ENCODE measurements around the gene PRR22.
A peak's percentile ranks its signal among the peaks of the same experiment; 100 is the strongest.

Gene PRR22

DNA sequence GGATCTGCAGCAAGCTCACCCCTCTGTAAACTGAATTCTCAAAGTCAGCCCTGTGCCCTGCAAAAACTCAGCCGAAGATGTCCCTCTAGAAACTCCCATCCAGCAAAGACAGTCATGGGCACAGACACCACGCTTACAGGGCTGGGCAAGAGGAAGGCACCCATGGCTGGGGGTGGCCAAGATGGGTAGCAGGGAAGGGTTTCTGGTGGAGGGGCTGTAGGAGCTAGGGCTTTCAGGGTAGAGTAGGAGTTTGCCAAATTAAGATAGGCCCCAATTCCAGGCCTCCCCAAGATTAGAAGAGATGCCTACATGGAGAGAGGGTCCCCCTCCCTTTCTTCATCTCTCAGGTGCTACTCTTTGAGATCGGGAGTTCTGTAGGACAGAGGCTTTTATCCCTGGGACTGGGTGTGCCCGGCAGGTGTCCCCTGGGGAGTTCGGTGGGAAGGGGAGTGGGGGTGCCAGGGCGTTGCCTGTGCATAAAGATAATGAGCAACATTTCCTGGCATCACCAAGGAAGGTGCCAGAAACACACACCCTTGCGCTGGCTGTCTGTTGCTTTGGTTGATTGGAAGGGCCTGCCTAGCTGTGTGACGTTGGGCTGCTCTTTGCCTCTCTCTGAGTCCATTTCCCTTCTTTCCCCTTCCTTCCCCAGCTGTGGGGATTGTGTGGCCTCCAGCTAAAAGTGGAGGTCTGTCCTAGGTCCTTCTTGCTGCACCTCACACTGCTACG, 29.7 kb upstream of the PRR22 start:
- no peak for DNase-seq (ENCODE audit: low read depth)

DNA sequence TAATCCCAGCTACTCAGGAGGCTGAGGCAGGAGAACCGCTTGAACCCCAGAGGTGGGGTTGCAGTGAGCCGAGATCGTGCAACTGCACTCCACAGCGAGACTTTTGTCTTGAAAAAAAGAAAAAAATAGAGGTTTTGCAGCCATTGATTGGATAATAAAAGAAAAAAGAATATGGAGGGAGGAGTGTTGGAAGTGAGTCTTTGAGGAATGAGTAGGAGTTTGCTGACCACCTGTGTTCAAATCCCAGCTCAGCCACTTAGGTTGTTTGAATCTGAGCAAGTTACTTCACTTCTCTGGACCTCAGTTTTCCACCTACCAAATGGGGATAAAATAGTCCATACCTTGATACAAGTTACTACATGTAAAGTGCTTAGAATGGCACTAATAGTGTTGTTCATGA, 26.6 kb upstream of the PRR22 start:
- no peak for DNase-seq (ENCODE audit: low read depth)

DNA sequence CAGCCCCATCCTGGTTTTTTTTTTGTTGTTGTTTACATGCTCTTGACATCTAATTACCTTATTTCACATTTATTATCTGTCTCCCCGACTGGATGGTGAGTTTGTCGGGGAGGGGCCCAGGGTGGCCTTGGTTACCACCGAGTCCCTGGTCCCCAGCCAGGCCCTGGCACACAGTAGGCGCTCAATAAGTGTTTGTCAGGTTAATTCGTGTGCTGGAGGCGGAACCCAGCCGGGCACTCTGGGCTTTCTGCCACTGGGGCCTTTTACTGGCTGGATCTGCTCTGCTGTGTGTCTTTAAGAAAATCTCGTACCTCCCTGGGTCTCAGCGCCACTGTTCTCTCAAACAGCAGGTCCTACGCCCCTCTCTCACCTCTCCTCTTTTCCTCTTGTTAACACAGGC, 24.9 kb upstream of the PRR22 start:
- no peak for DNase-seq (ENCODE audit: low read depth)

GRCh38 chr19:5809053-5809452, 24.5 kb upstream of the PRR22 start:
- DNase-seq (ENCODE audit: low read depth), result no peak

DNA sequence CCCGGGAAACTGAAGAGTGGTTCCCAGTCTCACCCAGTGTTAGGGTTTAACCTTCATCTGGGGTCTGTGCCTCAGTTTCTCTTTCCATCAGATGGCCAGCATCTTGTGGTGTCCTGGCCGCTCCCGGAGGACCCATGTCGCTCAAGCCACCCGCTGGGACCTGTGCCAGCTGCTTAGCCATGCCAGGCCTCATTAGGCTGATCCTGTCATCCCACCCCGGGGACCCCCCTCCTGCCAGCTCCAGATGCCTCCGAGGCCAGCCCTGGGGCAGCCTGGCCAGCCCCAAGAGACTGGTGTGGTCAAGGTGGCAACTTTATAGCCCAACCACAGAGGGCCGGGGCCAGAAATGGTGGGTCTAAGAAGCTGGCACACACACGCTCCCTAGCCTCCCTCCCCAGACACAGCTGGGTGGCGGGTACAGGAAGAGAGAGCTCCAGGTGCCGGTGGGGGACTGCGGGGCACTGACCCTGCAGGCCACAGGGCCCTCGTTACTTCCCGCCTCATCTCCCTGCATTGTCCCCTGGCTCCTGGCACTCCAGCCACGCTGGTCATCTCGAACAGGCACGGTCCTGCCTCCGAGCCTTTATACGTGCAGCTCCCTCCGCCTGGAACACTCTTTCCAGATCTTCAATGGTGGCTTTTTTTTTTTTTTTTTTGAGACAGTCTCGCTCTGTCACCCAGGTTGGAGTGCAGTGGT, 23.7 kb upstream of the PRR22 start:
- no peak for DNase-seq (ENCODE audit: low read depth)

- DNase-seq (ENCODE audit: low read depth), result no peak
These were observed 22.4 kb upstream of the PRR22 start for GRCh38 chr19:5806905-5807304.

DNA sequence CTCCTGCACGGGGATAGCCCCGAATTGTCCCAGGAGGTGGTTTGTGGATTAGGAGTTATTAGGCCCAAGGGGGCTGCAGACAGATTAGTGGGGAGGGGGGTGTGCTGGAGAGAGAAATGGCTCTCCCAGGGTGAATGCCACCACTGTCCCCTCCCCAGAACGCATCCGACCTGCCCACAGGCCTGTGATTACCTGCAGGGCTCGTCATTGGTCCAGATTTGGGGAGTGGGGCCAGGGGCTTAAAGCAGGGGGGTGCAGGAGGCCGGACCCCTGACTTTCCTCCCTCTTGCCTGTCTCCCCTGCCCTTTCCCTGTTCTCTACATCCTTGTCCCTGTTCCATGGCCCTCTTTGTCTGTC, 21.6 kb upstream of the PRR22 start:
- no peak for DNase-seq (ENCODE audit: low read depth)

- DNase-seq (ENCODE audit: low read depth), result peak; percentile 45
These were observed 21.1 kb upstream of the PRR22 start for GRCh38 chr19:5805462-5806132.

- DNase-seq (ENCODE audit: low read depth), result peak; percentile 47
These were observed 20.2 kb upstream of the PRR22 start, which contains the start of gene NRTN for GRCh38 chr19:5804516-5805461. NRTN (plus strand) TSS chr19:5805067; CDS start chr19:5824166, 19,099 bp downstream.

DNA sequence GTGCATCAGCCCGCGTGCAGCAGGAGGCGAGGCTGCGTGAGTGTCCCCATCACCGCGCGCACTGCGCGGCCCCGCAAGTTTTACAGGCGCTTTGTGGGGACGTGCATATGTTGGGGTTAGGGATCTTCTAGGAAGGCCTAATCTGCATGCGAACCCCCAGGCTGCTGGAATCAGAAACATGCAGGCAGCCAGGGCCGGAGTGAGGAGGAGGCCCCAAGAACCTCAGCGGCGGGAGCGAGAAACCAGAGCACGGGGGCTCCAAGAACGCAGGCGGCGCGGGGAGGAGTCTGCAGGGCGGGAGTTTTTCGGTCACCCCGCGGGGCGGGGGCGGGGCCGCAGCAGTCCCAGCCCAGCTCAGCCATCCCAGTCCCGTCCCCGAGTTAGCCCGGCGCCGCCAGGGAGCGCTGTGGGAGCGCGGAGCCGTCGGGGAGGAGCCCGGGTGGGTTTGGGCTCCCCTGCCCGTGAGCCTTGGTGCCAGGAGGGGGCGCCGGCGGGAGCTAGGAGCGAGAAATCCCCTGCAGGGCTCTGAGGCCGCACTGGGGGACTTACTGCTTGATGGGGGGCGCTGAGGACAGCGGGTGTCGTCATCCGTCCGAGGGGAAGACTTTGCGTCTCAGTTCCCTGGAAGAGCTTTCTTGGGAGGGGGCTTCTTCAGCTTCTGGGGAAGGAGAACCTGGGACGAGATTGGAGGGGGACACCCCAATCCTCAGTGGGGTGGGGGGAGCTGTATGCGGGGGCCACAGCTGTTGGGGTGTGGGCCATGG, 19.4 kb upstream of the PRR22 start:
- peak; percentile 92 for DNase-seq (ENCODE audit: low read depth)

- DNase-seq (ENCODE audit: low read depth), result no peak
These were observed 18.9 kb upstream of the PRR22 start for GRCh38 chr19:5803441-5803751.

DNA sequence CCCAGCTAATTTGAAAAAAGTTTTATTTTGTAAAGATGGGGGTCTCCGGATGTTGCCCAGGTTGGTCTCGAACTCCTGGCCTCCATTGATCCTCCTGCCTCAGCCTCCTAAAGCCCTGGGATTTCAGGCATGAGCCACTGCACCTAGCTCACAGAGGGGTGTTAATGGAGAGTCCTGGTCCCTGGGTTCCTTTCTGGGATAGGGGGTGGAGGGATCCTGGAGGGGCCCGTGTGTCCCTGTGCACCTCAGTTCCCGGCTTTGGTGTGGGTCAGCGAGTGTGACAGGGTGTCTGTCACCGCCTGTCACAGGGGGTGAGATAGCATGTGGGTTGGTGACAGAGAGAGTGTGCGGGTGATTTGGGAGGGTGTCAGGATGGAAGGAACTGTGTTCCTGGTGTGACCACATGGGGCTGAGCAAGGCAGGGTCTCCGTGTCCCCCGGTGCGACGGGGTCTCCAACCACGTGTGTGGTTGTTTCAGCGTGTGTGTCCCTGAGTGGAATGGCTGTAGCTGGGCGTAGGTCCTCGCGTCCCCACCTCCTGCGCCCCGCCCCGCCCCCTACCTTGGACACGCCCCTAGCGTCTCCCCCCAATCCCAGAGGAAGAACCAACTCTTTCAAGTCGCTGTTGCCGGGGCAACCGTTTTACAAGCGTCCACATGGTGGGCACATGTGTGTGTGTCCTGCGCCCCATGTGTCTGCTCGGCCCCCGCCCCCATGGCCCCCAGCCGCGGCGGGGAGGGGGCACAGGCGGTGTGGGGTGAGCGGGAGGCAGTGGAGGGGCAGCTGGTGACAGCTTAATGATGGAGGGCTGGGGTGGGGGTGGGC, 17.5 kb upstream of the PRR22 start:
- no peak for DNase-seq (ENCODE audit: low read depth)

DNA sequence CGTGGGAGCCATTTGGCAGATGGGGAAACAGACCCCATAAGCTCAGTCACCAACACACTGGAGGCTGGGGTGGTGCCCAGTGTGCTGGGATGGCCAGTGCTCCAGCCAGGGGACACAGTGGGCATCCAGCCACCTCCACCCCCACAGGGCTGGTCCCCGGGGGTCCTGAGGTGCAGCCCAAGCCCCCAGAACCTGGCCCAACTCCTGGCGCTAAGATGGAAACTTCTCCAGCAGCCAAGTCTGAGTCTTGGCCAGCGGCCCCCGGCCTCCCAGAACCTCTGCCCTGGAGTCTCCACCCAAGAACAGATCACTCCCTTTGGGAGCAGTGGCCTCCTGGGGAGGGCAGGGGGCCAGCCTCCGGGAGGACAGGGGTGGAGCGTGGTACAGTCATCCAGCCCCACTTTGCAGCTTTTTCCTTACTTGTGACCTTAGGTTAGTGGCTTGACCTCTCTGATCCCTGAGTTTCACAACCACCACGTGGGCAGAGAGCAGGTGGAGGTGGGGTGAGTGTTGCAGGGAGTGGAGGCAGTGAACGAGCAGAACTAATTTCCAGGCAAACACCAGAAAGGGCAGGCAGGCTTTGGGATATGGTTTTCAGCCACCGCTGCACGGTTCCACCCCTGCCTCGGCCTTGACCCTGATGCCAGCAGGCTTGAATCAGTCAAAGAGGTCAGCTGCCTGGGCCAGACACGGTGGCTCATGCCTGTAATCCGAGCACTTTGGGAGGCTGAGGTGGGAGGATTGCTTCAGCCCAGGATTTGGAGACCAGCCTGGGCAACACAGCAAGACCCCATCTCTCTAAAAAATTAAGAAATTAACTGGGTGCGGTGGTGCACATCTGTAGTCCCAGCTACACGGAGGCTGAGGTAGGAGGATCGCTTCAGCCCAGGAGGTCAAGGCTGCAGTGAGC, 16.1 kb upstream of the PRR22 start:
- DNase-seq (ENCODE audit: low read depth), result no peak

DNA sequence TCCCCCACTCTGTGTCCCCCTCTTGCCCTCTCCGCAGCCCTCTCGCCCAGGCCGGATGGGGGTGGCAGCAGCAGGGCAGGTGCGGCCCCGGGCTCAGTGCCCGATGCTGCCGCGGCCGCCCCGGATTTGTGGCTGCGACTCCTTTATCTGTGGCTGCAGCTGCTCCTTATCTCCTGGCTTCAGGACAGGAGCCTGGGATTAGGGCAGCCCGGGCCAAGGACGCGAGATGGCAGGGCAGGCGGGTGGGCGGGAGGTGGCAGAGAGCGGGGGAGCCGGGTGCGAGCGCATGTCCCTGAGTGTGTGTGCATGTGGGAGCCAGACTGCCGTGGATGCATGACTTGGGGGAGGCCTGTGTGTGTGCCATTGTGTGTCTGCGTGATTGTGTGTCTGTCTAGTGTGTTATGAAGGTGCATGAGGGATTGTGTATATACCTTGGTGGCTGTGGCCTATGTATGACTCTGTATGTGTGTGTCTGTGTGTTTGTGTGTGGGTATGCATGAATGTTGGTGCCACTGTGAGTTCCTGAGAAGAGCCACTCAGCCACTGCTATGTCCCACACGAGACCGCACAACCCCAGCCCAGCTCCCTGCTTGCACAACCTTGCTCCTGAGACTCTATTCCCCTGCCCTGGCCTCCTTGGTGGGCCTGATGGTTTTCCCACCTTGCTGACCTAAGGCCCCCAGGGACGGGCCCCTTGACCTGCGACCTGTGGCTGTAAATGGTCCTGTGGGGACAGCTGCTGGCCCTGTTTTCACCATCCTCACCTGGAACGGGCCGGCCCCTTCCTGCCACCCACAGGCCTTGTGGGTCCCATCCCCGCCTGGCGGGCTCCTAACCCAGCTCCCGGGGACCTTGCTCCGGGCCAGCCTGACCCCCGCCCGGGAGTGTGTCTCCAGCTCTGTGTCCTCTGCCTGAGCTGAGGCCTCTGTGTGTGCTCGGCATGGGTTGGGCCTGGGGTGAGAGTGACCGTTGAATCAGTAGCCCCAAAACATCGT, 15.0 kb upstream of the PRR22 start:
- no peak for DNase-seq (ENCODE audit: low read depth)

GRCh38 chr19:5798244-5798643, 13.7 kb upstream of the PRR22 start:
- no peak for DNase-seq (ENCODE audit: low read depth)

- no peak for DNase-seq (ENCODE audit: low read depth)
These were observed 10.9 kb upstream of the PRR22 start for GRCh38 chr19:5795382-5795919.

DNA sequence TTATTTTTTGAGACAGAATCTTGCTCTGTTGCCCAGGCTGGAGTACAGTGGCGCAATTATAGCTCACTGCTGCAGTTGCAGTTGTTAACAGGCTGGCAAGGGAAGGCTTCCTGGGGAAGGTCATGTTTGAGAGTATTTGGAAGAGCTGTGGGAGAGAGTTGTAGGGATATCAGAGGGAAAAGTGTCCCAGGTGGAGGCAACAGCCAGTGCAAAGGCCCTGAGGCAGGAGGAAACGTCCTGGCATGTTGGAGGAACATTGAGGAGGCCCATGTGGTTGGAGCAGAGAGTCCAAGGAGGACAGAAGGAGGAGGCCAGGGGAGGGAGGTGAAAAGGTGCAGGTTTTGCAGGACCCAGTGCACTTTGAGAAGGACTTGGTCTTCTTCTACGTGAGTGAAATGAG, 8.6 kb upstream of the PRR22 start:
- no peak for DNase-seq (ENCODE audit: low read depth)

DNA sequence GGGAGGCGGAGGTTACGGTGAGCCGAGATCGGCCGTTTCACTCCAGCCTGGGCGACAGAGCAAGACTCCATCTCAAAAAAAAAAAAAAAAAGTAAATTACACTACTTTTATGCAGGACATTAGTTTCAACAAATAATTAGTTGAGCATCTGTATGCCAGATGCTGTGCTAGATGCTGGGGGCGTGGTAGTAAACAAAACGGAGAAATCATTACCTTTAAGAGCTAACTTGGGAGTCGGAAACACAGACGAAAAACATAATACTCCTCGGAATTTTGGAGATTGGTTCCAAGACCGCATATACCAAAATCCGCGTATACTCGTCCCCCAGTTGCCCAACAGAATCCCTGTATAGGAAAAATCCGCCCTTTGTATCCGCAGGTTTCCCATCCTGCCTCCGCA, 7.7 kb upstream of the PRR22 start:
- DNase-seq (ENCODE audit: low read depth), result no peak

Measured in T follicular helper cell (primary cell).